Measurements from ENCODE around the gene ALDH1B1. TPM values are rescaled to one million over a fixed set of nuclear protein-coding genes. Genes with fewer than 3 reads are reported as not detected.

The ALDH1B1 gene
- total and polyA plus RNA-seq, 2 of the 13 experiments (the other 11 are each of a cell fraction or from before 2014, with no cell fraction given): 45.1 to 125 TPM

GRCh38 chr9:38388283-38389223, 3.9 kb upstream of the ALDH1B1 start (continued):
- TF ChIP-seq, protein P1, sequence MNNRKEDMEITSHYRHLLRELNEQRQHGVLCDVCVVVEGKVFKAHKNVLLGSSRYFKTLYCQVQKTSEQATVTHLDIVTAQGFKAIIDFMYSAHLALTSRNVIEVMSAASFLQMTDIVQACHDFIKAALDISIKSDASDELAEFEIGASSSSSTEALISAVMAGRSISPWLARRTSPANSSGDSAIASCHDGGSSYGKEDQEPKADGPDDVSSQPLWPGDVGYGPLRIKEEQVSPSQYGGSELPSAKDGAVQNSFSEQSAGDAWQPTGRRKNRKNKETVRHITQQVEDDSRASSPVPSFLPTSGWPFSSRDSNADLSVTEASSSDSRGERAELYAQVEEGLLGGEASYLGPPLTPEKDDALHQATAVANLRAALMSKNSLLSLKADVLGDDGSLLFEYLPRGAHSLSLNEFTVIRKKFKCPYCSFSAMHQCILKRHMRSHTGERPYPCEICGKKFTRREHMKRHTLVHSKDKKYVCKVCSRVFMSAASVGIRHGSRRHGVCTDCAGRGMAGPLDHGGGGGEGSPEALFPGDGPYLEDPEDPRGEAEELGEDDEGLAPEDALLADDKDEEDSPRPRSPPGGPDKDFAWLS (CRISPR knock-in tag; IDR thresholded peaks at IDR 0.05; ENCODE audit: borderline replicate concordance): 0 out of 2 replicates have a peak, but pooled peaks have one; percentile 59
- TF ChIP-seq GPN1 (CRISPR knock-in tag; IDR thresholded peaks at IDR 0.05; ENCODE audit: borderline replicate concordance) (no peak), LCORL (IDR thresholded peaks at IDR 0.05) (no peak), LCORL (CRISPR knock-in tag; IDR thresholded peaks at IDR 0.05) (peak; percentile 68), IRX3 (CRISPR knock-in tag; IDR thresholded peaks at IDR 0.05; ENCODE audit: borderline replicate concordance, low read depth) (no peak), PHF20 (CRISPR knock-in tag; IDR thresholded peaks at IDR 0.05) (no peak), PAF1 (CRISPR knock-in tag; IDR thresholded peaks at IDR 0.05) (no peak), ZKSCAN8 (CRISPR knock-in tag; IDR thresholded peaks at IDR 0.05; ENCODE audit: borderline replicate concordance) (0 out of 2 replicates have a peak, but pooled peaks have one; percentile 29), RFX3 (CRISPR knock-in tag; IDR thresholded peaks at IDR 0.05) (no peak), ZNF788 (CRISPR knock-in tag; IDR thresholded peaks at IDR 0.05; ENCODE audit: borderline replicate concordance) (peak; percentile 54; the same call in 1 of the 2 replicates), HMGA1 (CRISPR knock-in tag; conservative IDR thresholded peaks at IDR 0.05) (no peak), ZHX2 (IDR thresholded peaks at IDR 0.05; ENCODE audit: low read depth) (no peak), ZHX2 (CRISPR knock-in tag; IDR thresholded peaks at IDR 0.05; ENCODE audit: borderline replicate concordance) (no peak), PAXIP1 (CRISPR knock-in tag; conservative IDR thresholded peaks at IDR 0.05) (peak; percentile 48)
- TF ChIP-seq, protein P2, sequence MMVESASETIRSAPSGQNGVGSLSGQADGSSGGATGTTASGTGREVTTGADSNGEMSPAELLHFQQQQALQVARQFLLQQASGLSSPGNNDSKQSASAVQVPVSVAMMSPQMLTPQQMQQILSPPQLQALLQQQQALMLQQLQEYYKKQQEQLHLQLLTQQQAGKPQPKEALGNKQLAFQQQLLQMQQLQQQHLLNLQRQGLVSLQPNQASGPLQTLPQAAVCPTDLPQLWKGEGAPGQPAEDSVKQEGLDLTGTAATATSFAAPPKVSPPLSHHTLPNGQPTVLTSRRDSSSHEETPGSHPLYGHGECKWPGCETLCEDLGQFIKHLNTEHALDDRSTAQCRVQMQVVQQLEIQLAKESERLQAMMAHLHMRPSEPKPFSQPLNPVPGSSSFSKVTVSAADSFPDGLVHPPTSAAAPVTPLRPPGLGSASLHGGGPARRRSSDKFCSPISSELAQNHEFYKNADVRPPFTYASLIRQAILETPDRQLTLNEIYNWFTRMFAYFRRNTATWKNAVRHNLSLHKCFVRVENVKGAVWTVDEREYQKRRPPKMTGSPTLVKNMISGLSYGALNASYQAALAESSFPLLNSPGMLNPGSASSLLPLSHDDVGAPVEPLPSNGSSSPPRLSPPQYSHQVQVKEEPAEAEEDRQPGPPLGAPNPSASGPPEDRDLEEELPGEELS (CRISPR knock-in tag; IDR thresholded peaks at IDR 0.05): 0 out of 2 replicates have a peak, but pooled peaks have one; percentile 42

All from HepG2 (cell line).